Measurements from ENCODE around the gene HBS1L. TPM values are rescaled to one million over a fixed set of nuclear protein-coding genes. Genes with fewer than 3 reads are reported as not detected.

The HBS1L gene
- total RNA-seq, 1 donor from 2014 or later: 87.1 TPM

DNA sequence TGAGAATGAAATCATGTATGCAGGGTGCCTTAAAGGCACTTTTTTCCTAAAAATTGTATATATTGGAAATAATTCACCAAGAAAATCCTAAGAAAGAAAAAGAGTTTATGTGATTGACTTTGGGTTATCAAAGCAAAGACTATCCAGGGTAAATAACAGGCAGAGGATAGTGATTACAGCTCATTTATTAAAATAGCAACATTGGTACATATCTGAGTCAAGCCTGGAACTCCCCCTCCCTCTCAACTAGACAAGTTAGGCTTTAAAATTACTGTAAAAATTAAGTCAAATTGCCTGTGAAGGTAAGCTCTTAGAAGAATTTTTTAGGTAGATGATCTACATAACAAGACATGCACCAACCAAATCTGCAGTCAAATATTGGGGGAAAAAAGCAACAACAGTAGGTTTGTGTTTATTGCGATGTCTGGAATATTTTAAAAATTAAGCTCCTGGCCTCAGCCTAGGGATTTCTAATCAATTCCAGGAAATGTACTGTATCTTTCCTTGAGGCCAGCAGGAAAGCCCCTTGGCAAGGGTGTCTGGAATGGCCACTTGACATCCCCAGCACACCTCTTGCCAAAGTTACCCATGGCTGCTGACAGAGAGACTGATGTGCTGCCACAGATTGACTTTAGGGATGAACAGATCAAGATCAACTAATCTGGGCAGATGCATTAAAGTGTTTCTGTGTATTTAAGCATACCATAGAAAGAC lies 31.2 kb upstream of the HBS1L start:
- Histone ChIP-seq H3K4me3 (no peak overlapping the region), H3K4me1 (no peaks in the 10 kb centered on the region), H3K9me3 (replicated peaks) (peaks cover 16% of the 10 kb centered on the region), H3K36me3 (no peaks in the 10 kb centered on the region), H3K27me3 (ENCODE audit: low read depth) (peaks cover 10% of the 10 kb centered on the region), H3K27ac (replicated peaks) (no peak overlapping the region)
- intact Hi-C loops (cut with micrococcal nuclease): no loop called here
- TF ChIP-seq, protein P1, sequence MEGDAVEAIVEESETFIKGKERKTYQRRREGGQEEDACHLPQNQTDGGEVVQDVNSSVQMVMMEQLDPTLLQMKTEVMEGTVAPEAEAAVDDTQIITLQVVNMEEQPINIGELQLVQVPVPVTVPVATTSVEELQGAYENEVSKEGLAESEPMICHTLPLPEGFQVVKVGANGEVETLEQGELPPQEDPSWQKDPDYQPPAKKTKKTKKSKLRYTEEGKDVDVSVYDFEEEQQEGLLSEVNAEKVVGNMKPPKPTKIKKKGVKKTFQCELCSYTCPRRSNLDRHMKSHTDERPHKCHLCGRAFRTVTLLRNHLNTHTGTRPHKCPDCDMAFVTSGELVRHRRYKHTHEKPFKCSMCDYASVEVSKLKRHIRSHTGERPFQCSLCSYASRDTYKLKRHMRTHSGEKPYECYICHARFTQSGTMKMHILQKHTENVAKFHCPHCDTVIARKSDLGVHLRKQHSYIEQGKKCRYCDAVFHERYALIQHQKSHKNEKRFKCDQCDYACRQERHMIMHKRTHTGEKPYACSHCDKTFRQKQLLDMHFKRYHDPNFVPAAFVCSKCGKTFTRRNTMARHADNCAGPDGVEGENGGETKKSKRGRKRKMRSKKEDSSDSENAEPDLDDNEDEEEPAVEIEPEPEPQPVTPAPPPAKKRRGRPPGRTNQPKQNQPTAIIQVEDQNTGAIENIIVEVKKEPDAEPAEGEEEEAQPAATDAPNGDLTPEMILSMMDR (IDR thresholded peaks at IDR 0.05; ENCODE audit: borderline replicate concordance): no peak
- DNase-seq: no peak

DNA sequence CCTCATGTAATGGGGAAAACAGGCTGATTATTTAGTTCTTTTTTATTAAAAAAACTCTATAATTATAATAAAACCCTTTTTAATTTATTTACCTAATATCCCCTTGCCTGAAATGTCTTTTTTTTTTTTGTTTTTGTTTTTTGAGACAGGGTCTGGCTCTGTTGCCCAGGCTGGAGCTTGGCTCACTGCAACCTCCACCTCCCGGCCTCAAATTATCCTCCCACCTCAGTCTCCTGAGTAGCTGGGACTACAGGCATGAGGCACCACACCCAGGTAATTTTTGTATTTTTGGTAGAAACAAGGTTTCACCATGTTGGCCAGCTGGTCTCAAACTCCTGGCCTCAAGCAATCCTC lies 30.3 kb upstream of the HBS1L start:
- H3K4me1 ChIP-seq: no peaks in the 10 kb centered on the region
- H3K27ac ChIP-seq (replicated peaks): no peak overlapping the region
- intact Hi-C loops (cut with micrococcal nuclease): no loop called here
- TF ChIP-seq, protein P1 (IDR thresholded peaks at IDR 0.05; ENCODE audit: borderline replicate concordance): no peak
- no peaks in the 10 kb centered on the region for H3K36me3 ChIP-seq
- no peak for DNase-seq
- H3K4me3 ChIP-seq: no peak overlapping the region
- H3K9me3 ChIP-seq (replicated peaks): peaks cover 16% of the 10 kb centered on the region
- H3K27me3 ChIP-seq (ENCODE audit: low read depth): peaks cover 10% of the 10 kb centered on the region

DNA sequence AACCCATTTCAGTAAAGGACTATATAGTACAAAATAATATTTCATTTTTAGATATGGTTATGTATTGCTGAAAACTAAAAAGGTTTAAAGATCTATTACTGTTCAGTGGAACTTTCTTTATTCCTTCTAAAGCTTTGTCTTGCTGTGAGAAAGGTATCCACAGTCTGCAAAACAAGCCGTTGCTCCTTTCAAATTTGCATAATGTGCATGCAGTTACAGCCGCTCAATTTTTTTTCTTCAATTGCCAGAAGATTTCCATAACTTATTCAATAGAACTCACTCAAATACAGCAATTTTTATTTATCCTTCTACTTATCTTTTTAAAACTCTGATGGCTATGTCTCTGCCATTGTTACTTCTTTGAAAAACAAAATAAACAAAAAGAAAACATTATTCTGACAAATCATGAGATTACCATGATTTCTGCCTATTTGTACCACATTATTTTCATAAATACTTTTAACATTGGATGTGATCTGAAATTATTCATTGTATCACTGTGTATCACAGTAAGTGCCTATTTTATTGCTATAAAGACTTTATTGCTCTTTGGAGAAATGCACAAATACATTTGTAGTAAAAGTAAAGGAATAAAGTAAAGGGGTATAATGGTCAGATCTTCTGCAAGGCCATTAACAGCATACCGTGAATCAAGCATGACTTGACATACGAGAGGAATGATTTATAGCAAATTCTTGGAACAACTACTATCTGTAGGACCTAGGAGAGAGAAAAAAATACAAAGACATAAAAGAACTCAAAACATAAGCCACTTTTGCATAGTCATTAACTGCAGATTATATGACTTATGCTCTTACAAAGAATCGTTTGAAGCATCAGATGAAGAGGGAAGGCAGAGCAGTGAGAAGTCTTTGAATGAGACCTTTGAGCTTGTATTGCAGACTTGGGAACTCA lies 29.6 kb upstream of the HBS1L start:
- Histone ChIP-seq H3K36me3 (no peaks in the 10 kb centered on the region), H3K4me1 (no peaks in the 10 kb centered on the region), H3K27ac (replicated peaks) (no peak overlapping the region), H3K27me3 (ENCODE audit: low read depth) (peaks cover 10% of the 10 kb centered on the region), H3K4me3 (no peak overlapping the region), H3K9me3 (replicated peaks) (peaks cover 16% of the 10 kb centered on the region)
- TF ChIP-seq, protein P1 (IDR thresholded peaks at IDR 0.05; ENCODE audit: borderline replicate concordance): no peak
- intact Hi-C loops (cut with micrococcal nuclease): no loop called here
- DNase-seq: no peak

DNA sequence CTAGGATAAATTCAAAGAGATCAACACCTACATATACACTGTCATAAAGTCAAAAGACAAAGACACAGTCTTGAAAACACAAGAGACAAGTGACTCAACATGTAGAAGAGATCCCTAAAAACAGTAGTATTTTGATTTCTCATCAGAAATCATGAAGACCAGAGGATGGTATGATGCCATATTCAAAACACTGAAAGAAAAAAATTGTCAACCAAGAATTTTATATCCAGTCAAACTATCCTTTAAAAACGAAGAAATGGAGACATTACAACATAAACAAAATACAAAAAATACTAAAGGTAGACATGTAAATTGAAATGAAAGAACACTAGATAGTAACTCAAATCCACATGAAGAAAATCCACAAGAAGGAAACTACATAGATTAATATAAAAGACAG lies 27.3 kb upstream of the HBS1L start:
- intact Hi-C loops (cut with micrococcal nuclease): no loop called here
- Histone ChIP-seq H3K4me3 (no peak overlapping the region), H3K27me3 (ENCODE audit: low read depth) (peaks cover 10% of the 10 kb centered on the region), H3K36me3 (no peaks in the 10 kb centered on the region), H3K4me1 (no peaks in the 10 kb centered on the region), H3K27ac (replicated peaks) (no peak overlapping the region), H3K9me3 (replicated peaks) (peaks cover 16% of the 10 kb centered on the region)
- TF ChIP-seq, protein P1 (IDR thresholded peaks at IDR 0.05; ENCODE audit: borderline replicate concordance): no peak
- DNase-seq: no peak

DNA sequence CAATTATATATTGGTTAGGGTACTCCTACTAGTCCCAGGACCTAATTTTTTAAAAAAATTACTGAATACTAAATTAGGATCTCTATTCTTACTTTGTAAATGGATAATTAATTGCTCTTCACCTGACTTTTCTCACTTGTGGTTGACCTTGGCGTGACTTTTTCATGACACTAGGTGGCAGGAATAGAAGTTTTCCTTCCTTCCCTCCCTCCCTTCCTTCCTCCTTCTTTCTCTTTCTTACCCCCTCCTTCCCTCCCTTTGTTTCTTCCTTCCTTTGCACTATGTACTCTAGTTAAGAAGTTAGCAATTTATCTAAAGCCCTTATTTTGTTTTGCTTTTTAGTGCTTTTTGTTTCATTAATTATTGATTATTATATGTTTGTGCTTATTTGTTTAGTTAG lies 20.4 kb upstream of the HBS1L start:
- Histone ChIP-seq H3K9me3 (replicated peaks) (no peaks in the 10 kb centered on the region), H3K4me3 (no peak overlapping the region), H3K27me3 (ENCODE audit: low read depth) (peaks cover 10% of the 10 kb centered on the region), H3K36me3 (no peaks in the 10 kb centered on the region), H3K4me1 (no peaks in the 10 kb centered on the region), H3K27ac (replicated peaks) (no peak overlapping the region)
- DNase-seq: no peak
- TF ChIP-seq, protein P1 (IDR thresholded peaks at IDR 0.05; ENCODE audit: borderline replicate concordance): no peak
- intact Hi-C loops (cut with micrococcal nuclease): no loop called here

All from left ventricle myocardium inferior (tissue), 1 donor.